ENCODE measurements around the gene DOP1B.

The DOP1B gene

DNA sequence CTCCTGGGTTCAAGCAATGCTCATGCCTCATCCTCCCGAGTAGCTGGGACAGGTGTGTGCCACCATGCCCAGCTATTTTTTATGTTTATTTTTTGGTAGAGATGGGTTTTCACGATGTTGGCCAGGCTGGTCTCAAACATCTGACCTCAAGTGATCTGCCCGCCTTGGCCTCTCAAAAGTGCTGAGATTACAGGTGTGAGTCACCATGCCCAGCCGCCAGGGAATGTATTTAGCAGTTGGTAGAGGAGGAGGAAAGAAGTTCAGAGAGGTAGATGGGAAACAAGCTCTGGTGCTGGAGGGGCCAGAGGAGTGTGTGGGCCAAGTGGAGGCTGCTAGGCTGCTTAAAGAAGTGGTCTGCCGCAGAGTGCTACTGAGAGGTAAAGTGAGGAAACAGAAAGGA, 6.0 kb downstream of the DOP1B start:
- no peaks in the 10 kb centered on the region for H3K9me3 ChIP-seq (ENCODE audit: control insufficient read depth, low read length)
- no peak overlapping the region for H3K9ac ChIP-seq
- no peak overlapping the region for H2AFZ ChIP-seq
- H3K4me2 ChIP-seq (ENCODE audit: low read length): no peak overlapping the region
- H3K27me3 ChIP-seq (ENCODE audit: control insufficient read depth, insufficient read depth, low read length): no peaks in the 10 kb centered on the region
- peaks cover 22% of the 10 kb centered on the region for H3K79me2 ChIP-seq
- H3K4me3 ChIP-seq (ENCODE audit: low read depth, low read length): no peak overlapping the region
- no peak overlapping the region for H3K27ac ChIP-seq
- no peaks in the 10 kb centered on the region for H3K36me3 ChIP-seq (ENCODE audit: control insufficient read depth, insufficient read depth, low read length)
- TF ChIP-seq, protein P1, sequence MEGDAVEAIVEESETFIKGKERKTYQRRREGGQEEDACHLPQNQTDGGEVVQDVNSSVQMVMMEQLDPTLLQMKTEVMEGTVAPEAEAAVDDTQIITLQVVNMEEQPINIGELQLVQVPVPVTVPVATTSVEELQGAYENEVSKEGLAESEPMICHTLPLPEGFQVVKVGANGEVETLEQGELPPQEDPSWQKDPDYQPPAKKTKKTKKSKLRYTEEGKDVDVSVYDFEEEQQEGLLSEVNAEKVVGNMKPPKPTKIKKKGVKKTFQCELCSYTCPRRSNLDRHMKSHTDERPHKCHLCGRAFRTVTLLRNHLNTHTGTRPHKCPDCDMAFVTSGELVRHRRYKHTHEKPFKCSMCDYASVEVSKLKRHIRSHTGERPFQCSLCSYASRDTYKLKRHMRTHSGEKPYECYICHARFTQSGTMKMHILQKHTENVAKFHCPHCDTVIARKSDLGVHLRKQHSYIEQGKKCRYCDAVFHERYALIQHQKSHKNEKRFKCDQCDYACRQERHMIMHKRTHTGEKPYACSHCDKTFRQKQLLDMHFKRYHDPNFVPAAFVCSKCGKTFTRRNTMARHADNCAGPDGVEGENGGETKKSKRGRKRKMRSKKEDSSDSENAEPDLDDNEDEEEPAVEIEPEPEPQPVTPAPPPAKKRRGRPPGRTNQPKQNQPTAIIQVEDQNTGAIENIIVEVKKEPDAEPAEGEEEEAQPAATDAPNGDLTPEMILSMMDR (IDR thresholded peaks at IDR 0.05): no peak
- H3K4me1 ChIP-seq: peaks cover 3% of the 10 kb centered on the region

DNA sequence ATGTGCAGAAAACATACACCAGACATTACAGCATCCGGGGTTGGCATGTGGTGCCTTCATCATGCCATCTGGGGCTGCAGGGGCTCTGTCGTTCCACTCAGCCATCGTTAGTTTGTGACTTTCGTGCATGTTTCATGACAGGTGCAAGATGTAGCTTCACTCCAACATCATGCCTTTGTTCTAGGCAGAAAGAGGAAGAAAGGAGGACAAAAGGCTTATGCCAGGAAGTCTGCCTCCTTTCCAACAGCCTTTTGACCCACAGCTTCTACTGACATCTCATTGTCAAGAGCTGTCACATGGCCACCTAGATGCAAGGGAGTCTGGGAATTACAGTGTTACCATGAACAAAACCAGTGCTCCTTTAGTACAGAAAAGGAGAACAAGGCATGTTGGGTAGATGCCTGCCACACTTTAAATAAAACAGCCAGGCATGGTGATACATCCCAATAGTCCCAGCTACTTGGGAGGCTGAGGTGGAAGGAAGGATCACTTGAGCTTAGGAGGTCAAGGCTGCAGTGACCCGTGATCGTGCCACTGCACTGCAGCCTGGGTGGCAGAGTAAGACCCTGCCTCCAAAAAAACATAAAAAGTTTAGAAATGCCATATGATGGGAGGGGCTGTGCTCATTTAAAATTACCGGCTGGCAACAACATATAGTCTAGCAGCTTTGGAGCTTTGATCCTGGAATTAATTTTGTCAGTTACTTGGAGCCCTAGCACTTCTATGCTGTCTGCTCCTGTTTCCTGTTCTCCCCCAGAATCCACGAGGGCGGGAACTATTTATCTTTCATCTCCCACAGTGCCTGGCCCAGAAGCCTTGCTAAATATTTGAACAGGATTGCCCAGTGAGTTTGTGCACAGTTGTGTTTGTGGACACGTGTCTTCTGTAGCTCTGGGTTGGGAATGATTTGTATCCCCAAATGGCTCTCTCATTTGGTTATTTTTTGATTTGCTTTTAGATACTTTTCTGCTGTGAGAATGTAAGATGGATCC, 7.4 kb downstream of the DOP1B start:
- Histone ChIP-seq H3K36me3 (ENCODE audit: control insufficient read depth, insufficient read depth, low read length) (no peaks in the 10 kb centered on the region), H3K27ac (no peak overlapping the region), H3K4me3 (ENCODE audit: low read depth, low read length) (no peak overlapping the region), H3K79me2 (peaks cover 16% of the 10 kb centered on the region), H3K4me2 (ENCODE audit: low read length) (peak overlapping the region; percentile 16), H3K4me1 (peaks cover 3% of the 10 kb centered on the region), H2AFZ (no peak overlapping the region), H3K9me3 (ENCODE audit: control insufficient read depth, low read length) (no peaks in the 10 kb centered on the region), H3K27me3 (ENCODE audit: control insufficient read depth, insufficient read depth, low read length) (no peaks in the 10 kb centered on the region), H3K9ac (no peak overlapping the region)
- TF ChIP-seq, protein P1 (IDR thresholded peaks at IDR 0.05): no peak

GRCh38 chr21:36165356-36165755, 8.7 kb downstream of the DOP1B start:
- Histone ChIP-seq H3K27me3 (ENCODE audit: control insufficient read depth, insufficient read depth, low read length) (no peaks in the 10 kb centered on the region), H3K36me3 (ENCODE audit: control insufficient read depth, insufficient read depth, low read length) (no peaks in the 10 kb centered on the region), H3K9ac (no peak overlapping the region), H2AFZ (no peak overlapping the region), H3K4me3 (ENCODE audit: low read depth, low read length) (no peak overlapping the region), H3K9me3 (ENCODE audit: control insufficient read depth, low read length) (no peaks in the 10 kb centered on the region), H3K4me2 (ENCODE audit: low read length) (no peak overlapping the region), H3K4me1 (peaks cover 3% of the 10 kb centered on the region), H3K27ac (no peak overlapping the region), H3K79me2 (peaks cover 19% of the 10 kb centered on the region)
- TF ChIP-seq, protein P1 (IDR thresholded peaks at IDR 0.05): no peak

- Histone ChIP-seq H3K79me2 (peaks cover 11% of the 10 kb centered on the region), H3K36me3 (ENCODE audit: control insufficient read depth, insufficient read depth, low read length) (no peaks in the 10 kb centered on the region), H3K27me3 (ENCODE audit: control insufficient read depth, insufficient read depth, low read length) (no peaks in the 10 kb centered on the region), H3K4me3 (ENCODE audit: low read depth, low read length) (no peak overlapping the region), H2AFZ (no peak overlapping the region), H3K4me1 (peaks cover 6% of the 10 kb centered on the region), H3K9ac (no peak overlapping the region), H3K27ac (peak overlapping the region; percentile 45), H3K4me2 (ENCODE audit: low read length) (no peak overlapping the region), H3K9me3 (ENCODE audit: control insufficient read depth, low read length) (no peaks in the 10 kb centered on the region)
- TF ChIP-seq, protein P1 (IDR thresholded peaks at IDR 0.05): no peak
Observed at GRCh38 chr21:36166705-36167104, 10.1 kb downstream of the DOP1B start.

Measured in parathyroid adenoma (tissue), 2 donors.